ENCODE measurements around the gene NUP188. TPM values are rescaled to one million over a fixed set of nuclear protein-coding genes. Genes with fewer than 3 reads are reported as not detected.
"Not testable (repeated sequence)": the region's sequence is repeated elsewhere in the genome, so short reads cannot be mapped to it uniquely, and the experiment has no call there.

NUP188 gene
- total RNA-seq, 1 donor from 2014 or later, result 38.3 TPM

DNA sequence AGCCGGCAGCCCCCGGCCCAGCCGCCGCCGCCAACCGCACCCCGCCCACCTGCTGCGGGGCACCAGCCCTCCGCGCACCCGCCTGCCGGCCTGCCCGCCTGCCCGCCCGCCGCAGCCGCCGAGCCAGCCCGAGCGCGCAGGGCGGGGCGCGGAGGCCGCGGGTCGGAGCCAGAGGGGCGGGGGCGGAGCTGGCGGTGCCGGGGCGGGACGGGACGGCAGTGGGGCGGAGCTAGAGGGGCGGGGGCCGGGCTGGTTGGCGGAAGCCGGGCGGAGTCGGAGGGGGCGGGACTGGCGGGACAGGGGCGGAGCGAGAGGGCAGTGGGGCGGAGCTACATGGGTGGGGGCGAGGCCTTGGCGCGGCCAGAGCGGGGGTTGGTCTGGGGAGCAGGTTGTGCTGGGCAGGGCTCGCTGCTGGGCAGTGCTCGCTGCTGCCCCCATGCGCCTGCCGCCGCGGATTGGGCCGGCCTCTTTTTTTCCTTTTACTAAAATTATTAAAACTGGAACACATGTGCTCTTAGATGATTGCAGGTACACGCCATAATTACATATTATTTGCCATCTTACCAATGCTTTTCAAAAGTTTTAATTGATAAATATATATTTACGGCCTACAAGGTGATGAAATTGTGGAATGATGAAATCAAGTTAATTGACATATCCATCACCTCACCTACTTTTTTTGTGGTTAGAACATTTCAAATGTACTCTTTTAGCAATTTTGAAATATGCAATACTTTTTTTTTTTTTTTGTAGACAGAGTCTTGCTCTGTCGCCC lies 80.9 kb downstream of the NUP188 start, which contains the start of gene SH3GLB2:
Gene SH3GLB2, minus strand, starts transcription at position 140 of the 775 bp plus-strand sequence. CDS start 177 bp downstream, outside the sequence.
- DNase-seq (ENCODE audit: low read depth), result peak; percentile 63

DNA sequence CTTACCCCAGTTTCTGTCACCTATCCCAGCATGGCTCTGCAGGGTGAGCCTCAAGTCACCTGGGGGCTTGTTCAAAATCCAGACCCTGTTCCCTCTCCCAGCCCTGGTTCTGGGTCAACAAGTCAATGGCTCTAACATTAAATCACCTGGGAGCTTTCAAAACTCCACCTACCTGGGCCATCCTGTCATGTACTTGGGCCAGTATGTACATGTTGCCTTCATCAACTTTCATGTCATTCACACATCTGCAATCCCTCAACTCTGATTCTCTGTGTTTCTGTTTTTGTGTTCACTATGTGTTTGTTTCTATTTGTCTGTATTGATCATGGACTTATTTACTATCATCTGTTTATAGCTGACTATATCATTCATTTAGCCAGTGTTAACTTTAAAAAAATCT lies 82.7 kb downstream of the NUP188 start:
- DNase-seq (ENCODE audit: low read depth), result no peak

DNA sequence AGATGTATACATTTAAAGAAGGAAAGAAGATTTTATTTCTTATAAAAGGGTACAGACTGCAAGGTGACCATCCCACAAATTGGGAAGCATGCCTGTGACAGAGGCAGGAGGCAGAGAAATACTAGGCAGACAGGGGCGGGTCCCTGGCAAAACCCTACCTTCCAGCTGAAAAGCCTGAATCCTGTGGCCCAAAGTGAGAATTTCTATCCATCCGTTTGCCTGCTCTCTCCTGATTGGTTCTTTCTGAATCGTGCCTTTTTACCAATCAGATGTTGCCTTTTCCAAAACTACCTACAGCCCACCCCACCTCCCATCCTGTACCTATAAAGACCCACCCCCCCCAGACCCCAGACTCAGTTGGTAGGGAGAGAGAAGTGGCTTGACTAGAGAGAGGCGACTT lies 84.0 kb downstream of the NUP188 start:
- DNase-seq (ENCODE audit: low read depth), result no peak

DNA sequence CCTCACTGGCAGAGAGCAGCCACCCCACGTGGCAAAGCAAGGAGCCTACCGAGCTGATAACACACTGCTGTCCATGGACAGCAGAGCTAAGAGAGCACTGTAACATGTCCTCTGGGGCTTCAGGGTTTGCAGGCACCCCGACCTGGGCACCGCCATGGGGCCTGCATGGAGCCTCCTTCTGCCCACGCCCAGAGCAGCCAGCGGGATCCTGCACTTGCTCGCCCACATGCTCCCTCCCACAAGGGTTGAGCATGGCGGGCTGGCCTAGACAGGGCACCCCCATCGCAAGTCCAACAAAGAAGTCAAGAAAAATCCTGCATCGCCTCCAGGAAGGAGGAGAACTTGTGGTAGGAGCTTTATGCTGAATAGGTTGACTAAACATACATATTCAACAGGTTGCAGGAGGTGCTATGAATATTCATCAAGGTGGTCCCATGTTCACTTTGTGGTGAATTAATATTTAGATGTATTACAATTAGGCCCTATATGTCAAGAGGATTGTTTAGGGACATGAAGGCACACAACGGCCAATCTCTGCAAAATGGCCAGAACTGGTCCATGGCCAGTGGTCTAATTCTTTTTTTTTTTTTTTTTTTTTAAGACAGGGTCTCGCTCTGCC lies 85.2 kb downstream of the NUP188 start:
- no peak for DNase-seq (ENCODE audit: low read depth)

DNA sequence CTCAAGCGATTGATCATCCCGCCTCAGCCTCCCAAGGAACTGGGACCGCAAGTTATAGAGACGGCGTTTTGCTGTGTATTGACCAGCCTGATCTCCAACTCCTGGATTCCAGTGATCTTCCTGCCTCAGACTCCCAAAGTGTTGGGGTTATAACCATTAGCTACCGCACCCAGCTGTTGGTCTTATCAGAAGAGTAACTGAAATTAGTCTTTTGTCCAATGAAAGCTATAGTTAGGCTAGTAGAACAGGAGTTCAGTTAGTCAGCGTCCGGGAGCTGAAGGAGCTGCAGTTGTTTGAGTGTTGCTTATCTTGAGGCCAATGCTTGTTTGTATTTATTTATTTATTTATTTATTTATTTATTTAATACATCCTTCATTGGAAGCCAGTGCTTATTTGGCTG lies 85.7 kb downstream of the NUP188 start:
- no peak for DNase-seq (ENCODE audit: low read depth)

DNA sequence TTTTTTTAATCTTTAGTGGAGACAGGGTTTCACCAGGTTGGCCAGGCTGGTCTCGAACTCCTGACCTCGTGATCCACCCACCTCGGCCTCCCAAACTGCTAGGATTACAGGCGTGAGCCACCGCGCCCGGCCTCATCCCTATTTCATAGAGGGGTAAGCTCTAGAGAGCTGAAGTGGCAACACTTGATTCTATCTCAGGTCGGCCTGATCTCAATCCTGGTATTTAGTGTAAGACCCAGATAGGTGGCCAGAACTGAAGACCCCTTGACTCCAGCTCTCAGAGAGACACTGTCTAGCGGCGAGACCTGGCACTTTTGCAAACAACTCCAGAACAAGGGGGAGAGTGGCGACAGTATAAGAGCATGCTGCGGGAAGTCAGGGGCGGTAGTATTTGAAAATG lies 88.3 kb downstream of the NUP188 start:
- DNase-seq (ENCODE audit: low read depth), result not testable (repeated sequence)

DNA sequence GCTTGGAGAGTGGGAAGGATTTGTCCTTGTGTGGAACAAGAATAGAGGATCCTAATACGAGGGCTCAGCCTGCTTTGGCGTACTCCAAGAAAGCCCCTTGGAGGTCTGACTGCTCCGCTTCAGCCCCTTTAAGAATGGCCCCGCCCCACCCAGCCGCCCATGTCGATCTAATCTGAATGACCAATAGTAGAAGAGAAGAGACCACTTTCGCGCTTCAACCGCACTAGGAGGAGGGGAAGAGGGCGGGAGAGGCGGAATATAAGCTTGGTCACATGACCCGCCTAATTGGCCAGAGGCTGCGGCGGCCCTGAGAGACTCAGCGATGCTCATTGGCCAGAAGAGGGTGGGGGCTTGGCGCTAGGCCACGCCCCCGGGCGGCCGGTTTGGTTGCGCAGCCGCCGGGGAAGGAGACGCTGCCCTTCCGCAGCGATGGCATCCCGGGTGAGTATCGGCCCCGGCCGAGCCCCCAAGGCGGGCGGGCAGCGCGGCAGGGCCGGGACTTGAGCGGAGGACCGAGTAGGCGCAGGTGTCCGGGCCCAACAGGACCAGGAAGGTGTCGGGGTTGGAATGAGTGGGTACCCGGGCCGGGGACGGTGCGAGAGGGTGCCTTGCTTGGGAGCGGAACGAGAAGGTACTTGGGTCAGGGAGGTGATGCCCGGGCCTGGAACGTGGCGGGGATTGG lies 88.9 kb downstream of the NUP188 start, which contains the start of gene MIGA2:
Gene MIGA2, plus strand, starts transcription at position 386 of the 682 bp plus-strand sequence. CDS start 3,969 bp downstream, outside the sequence.
- peak; percentile 98 for DNase-seq (ENCODE audit: low read depth)

DNA sequence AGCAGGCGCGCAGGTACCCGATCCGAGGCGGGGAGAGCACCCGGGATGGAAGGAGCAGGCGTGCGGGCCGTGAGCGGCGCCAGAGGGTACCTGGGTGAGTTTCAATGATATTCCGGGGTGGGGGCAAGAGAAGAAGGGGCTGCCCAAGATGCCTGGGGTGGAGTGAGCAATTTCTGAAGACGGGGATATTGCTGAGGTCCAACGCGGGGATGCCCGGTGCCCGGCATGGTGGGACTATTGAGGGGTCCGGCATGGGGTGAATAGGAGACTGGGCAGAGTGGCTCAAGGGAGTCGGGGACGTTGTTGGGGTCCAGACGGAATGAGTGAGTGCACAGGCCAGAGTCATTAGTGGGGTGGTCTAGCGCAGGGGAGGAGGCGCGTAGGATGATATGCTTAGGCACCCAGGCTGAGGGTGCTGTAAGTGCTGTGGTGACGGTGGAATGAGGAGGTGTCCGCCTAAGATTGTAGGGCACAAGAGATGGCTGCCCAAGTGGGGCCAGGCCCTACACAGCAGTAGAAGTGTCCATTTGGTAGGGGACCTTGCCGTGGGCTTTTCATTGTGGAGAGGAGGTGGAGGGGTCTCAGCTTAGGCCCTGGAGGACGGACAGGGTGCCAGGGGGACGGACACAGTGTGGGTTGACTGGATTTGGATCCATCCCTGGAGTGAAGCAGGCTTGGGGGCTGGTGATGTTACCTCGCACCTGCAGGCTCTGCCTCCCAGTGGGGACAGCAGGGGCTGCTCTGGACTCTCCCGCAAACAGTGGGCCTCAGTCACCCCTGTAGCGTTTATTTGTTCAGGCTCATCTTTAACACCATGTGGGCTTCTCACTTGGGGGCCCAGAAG lies 89.6 kb downstream of the NUP188 start:
- no peak for DNase-seq (ENCODE audit: low read depth)

DNA sequence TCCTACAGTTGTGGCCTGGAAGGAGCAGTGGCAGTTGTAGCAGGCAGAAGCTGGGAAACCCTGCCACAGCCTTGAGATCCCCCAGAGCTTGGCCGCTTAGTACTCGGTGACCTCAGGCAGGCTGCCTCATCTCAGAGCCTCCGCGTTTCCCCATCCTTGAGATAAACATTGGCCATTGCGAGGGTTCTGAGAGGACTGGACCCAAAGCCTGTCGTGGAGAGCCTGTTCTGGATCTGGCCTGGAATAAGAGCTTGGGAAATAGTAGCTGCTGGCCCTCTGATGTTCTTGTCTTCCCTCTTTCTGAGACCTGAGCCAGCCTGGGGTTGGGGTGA lies 90.2 kb downstream of the NUP188 start:
- DNase-seq (ENCODE audit: low read depth), result no peak

DNA sequence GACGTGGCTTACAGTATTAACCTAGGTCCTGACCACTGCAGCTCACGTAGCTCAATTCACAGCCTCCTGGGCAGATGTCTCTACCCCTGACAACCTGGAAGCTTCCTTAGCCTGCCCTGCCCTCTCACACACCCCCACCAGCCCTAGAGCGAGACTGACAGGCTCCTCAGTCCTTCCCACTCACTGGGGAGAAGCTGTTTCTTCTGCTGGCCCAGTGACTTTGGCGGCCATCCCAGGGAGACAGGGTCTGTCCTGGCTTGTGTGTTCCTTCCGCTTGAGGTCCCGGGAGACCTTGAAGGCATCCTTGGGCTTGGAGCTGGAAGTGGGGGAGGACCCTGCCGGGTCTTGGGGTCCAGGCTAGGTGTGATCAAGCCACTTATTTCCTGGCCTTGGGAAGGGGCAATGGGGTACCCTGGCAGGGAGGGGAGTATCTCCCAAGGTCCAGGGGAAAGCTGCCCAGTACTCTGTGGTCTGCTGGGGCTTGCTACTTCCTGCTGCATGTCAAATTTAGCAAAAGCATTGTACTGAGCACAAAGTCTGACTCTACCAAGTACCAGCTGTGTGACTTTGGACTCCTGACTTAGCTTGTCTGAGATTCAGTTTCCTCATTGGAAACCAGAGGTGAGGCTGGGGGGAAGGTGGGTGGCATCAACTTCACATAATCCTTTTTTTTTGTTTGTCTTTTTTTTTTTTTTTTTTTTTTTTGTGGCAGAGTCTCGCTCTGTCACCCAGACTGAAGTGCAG lies 90.8 kb downstream of the NUP188 start:
- no peak for DNase-seq (ENCODE audit: low read depth)

DNA sequence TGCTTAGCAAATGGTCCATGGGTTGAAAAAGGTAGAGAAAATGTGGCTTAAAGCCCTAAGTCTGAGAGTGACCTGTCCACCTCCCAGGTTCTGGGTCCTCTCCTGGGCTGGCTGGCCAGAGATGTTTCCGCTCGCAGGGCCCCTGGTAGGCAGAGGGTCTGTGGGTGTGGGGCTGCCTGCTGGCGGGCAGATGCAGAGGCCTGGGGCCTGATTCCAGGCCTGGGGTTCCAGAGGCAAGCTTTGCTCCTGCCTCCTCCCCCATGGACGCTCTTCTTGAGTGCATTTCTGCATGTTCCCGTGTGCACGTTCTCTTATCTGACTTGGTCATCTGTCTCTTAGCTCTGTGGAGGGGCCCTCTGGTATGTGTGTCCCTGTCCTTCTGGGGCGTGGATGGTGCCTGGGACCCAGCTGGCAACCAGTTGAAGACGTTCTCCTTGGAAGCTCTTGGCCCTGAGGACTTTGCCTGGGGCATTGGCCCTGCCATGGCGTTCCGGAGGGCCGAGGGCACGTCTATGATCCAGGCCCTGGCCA lies 92.7 kb downstream of the NUP188 start:
- DNase-seq (ENCODE audit: low read depth), result no peak

DNA sequence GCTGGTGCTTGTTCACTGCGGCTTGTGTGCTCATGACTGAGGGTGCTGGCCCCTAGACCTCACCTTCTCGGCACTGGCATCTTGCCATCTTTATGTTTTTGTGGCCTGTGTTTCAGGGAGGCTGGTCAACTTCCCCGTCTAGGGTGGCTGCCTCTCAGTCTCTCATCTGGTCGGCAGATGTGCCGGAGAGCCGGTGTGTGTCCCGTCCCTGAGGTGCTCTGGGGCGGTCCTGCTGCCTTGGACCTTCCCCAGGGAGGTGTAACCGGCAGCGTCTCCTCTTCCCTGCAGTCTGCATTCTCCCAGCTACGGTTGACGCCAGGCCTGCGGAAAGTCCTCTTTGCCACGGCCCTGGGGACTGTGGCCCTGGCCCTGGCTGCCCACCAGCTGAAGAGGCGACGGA lies 94.5 kb downstream of the NUP188 start:
- no peak for DNase-seq (ENCODE audit: low read depth)

DNA sequence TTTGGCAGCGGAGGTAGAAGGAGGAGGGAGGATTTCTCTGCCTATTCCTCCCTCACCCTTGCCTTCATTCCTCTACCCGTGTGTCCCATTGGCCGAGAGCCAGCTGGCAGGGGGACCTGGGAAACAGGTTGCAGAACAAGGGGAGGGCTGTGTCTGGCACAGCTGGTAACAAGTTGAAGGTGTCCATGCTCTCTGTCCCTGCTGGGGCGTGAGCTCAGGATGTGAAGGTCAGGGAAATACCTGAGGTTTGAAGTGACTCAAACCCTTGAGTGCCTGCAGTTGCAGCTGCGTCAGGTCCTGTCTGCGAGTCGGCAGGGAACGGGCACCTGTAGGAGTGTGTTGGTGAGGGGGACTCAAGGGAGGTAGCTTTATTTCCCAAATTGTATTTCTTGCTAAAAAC lies 105.1 kb downstream of the NUP188 start:
- DNase-seq (ENCODE audit: low read depth), result peak; percentile 47

DNA sequence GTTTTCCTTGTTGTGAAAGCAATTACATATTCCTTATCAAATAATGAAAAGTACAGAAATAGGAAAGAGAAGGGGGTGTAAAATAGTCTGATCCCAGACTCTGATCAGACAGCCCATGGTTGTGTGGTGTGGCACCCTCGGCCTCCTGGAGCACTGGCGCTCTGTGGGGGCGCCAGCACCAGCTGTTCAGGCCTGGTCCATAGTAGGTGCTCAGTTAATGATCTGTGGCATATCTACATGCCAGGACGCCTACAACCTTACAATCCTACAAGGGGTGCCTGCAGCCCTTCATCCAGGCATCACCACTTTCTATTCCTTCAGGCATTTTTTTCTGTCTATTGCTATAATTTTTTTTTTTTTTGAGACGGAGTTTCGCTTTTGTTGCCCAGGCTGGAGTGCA lies 105.5 kb downstream of the NUP188 start:
- DNase-seq (ENCODE audit: low read depth), result no peak

DNA sequence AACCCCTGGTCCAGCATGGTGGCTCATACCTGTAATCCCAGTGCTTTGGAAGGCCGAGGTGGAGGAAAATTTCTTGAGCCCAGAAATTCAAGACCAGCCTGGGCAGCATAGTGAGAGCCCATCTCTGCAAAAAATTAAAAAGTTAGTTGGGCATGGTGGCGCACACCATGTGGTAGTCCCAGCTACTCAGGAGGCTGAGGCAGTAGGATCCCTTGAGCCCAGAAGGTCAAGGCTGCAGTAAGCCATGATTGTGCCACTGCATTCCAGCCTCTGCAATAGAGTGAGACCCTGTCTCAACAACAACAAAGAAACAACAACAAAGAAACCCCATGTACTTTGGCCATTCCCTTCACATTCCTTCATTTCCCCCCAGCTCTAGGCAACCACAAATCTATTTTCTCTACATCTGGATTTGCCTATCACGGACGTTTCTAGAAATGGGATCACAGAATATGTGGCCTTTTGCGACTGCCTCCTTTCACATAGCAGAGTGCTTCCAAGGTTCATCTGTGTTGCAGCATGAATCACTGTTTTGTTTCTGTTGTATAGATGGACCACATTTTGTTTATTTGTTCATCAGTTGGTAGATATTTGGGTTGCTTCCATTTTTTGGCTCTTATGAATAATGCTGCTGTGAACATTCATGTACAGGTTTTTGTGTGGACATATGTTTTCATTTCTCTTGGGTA lies 106.8 kb downstream of the NUP188 start:
- no peak for DNase-seq (ENCODE audit: low read depth)

Other genes with a start within 250 kb of the NUP188 start
- 2.8 and 5.2 TPM in 2 replicates for gene PKN3, start 245.2 kb upstream of the NUP188 start, total RNA-seq
- gene ZDHHC12, start 223.6 kb upstream of the NUP188 start, total RNA-seq, result 46.4 and 58.0 TPM in 2 replicates
- gene ZER1, start 175.8 kb upstream of the NUP188 start, total RNA-seq, result 25.0 and 44.2 TPM in 2 replicates
- 9.2 and 22.5 TPM in 2 replicates for gene TBC1D13, start 160.4 kb upstream of the NUP188 start, total RNA-seq
- gene ENDOG, start 129.2 kb upstream of the NUP188 start, total RNA-seq, result 31.3 and 33.9 TPM in 2 replicates
- gene SPOUT1, start 117.9 kb upstream of the NUP188 start, total RNA-seq, result 12.0 and 18.2 TPM in 2 replicates
- 9.9 and 10.5 TPM in 2 replicates for gene KYAT1, start 65.7 kb upstream of the NUP188 start, total RNA-seq
- gene LRRC8A, start 65.6 kb upstream of the NUP188 start, total RNA-seq, result 44.4 and 47.4 TPM in 2 replicates
- gene PHYHD1, start 26.7 kb upstream of the NUP188 start, total RNA-seq, result 38.4 and 71.2 TPM in 2 replicates
- gene DOLK, start 96 bp upstream of the NUP188 start, total RNA-seq, result 20.5 and 24.6 TPM in 2 replicates
- 67.5 and 69.6 TPM in 2 replicates for gene SH3GLB2, start 80.6 kb downstream of the NUP188 start, total RNA-seq
- 18.4 and 26.0 TPM in 2 replicates for gene MIGA2, start 88.9 kb downstream of the NUP188 start, total RNA-seq
- gene DOLPP1, start 133.4 kb downstream of the NUP188 start, total RNA-seq, result 9.6 and 12.0 TPM in 2 replicates
- 27.1 and 57.2 TPM in 2 replicates for gene CRAT, start 163.1 kb downstream of the NUP188 start, total RNA-seq
- gene PTPA, start 163.7 kb downstream of the NUP188 start, total RNA-seq, result 167 and 235 TPM in 2 replicates
- 17.4 and 40.6 TPM in 2 replicates for gene IER5L, start 230.6 kb downstream of the NUP188 start, total RNA-seq

Data from renal cortical epithelial cell (primary cell).